HEK293 (cell line): ENCODE measurements around the gene GHITM.
A peak's percentile ranks its signal among the peaks of the same experiment; 100 is the strongest.

Source experiments
- GLIS1 ChIP-seq: fragments of 450-650 bp; formaldehyde crosslinking; IDR thresholded peaks from 2 replicates; pipeline ENCODE4 v1.5.1; 2016; ENCODE audit warnings: missing biosample characterization, missing genetic modification characterization
- IKZF3 ChIP-seq: fragments of 450-650 bp; IDR thresholded peaks from 2 replicates; pipeline ENCODE4 v1.5.0; 2018; ENCODE audit warnings: missing biosample characterization, mild to moderate bottlenecking, missing genetic modification characterization, moderate library complexity
- KLF10 ChIP-seq: fragments of 450-650 bp; IDR thresholded peaks from 2 replicates; pipeline ENCODE4 v1.5.1; 2018; ENCODE audit warnings: missing biosample characterization, mild to moderate bottlenecking, missing genetic modification characterization
- KLF16 ChIP-seq: fragments of 450-650 bp; formaldehyde crosslinking; IDR thresholded peaks from 2 replicates; pipeline ENCODE4 v1.5.1; 2017; ENCODE audit warnings: missing biosample characterization, missing genetic modification characterization
- MYNN ChIP-seq: fragments of 450-650 bp; formaldehyde crosslinking; IDR thresholded peaks from 2 replicates; pipeline ENCODE4 v1.5.1; 2016; ENCODE audit warnings: missing biosample characterization, missing genetic modification characterization, borderline replicate concordance
- SCRT1 ChIP-seq: fragments of 450-650 bp; formaldehyde crosslinking; IDR thresholded peaks from 2 replicates; pipeline ENCODE4 v1.5.1; 2016; ENCODE audit warnings: missing biosample characterization, missing genetic modification characterization, borderline replicate concordance
- ZBTB17 ChIP-seq: fragments of 450-650 bp; formaldehyde crosslinking; IDR thresholded peaks from 2 replicates; pipeline ENCODE4 v1.5.1; 2016; ENCODE audit warnings: missing biosample characterization, missing genetic modification characterization
- ZBTB21 ChIP-seq: fragments of 450-650 bp; formaldehyde crosslinking; IDR thresholded peaks from 2 replicates; pipeline ENCODE4 v1.5.1; 2017; ENCODE audit warnings: missing biosample characterization, missing genetic modification characterization
- ZBTB26 ChIP-seq: fragments of 450-650 bp; formaldehyde crosslinking; optimal IDR thresholded peaks from 2 replicates; pipeline ENCODE3; 2016; ENCODE audit warnings: missing biosample characterization, mild to moderate bottlenecking, missing genetic modification characterization
- ZEB2 ChIP-seq: fragments of 450-650 bp; formaldehyde crosslinking; IDR thresholded peaks from 2 replicates; pipeline ENCODE4 v1.5.1; 2016; ENCODE audit warnings: missing biosample characterization, missing genetic modification characterization
- ZIC2 ChIP-seq: fragments of 450-650 bp; formaldehyde crosslinking; IDR thresholded peaks from 2 replicates; pipeline ENCODE4 v1.5.1; 2016; ENCODE audit warnings: missing biosample characterization, missing genetic modification characterization
- ZNF132 ChIP-seq: fragments of 450-650 bp; formaldehyde crosslinking; IDR thresholded peaks from 2 replicates; pipeline ENCODE4 v1.5.1; 2017; ENCODE audit warnings: missing biosample characterization, missing genetic modification characterization, borderline replicate concordance
- ZNF146 ChIP-seq: fragments of 450-650 bp; formaldehyde crosslinking; IDR thresholded peaks from 2 replicates; pipeline ENCODE4 v1.5.1; 2016; ENCODE audit warnings: missing biosample characterization, missing genetic modification characterization
- ZNF157 ChIP-seq: fragments of 450-650 bp; formaldehyde crosslinking; IDR thresholded peaks from 2 replicates; pipeline ENCODE4 v1.5.1; 2016; ENCODE audit warnings: missing biosample characterization, missing genetic modification characterization
- ZNF221 ChIP-seq: fragments of 450-650 bp; formaldehyde crosslinking; IDR thresholded peaks from 2 replicates; pipeline ENCODE4 v1.5.1; 2017; ENCODE audit warnings: missing biosample characterization, missing genetic modification characterization, borderline replicate concordance
- ZNF292 ChIP-seq: fragments of 450-650 bp; formaldehyde crosslinking; IDR thresholded peaks from 2 replicates; pipeline ENCODE4 v1.5.1; 2016; ENCODE audit warnings: low read depth, missing biosample characterization, missing genetic modification characterization, borderline replicate concordance
- ZNF354C ChIP-seq: fragments of 450-650 bp; formaldehyde crosslinking; IDR thresholded peaks from 2 replicates; pipeline ENCODE4 v1.5.1; 2016; ENCODE audit warnings: missing biosample characterization, missing genetic modification characterization, low read depth, borderline replicate concordance
- ZNF433 ChIP-seq: fragments of 450-650 bp; formaldehyde crosslinking; IDR thresholded peaks from 2 replicates; pipeline ENCODE4 v1.5.1; 2016; ENCODE audit warnings: missing biosample characterization, missing genetic modification characterization, low read depth
- ZNF518A ChIP-seq: fragments of 450-650 bp; formaldehyde crosslinking; conservative IDR thresholded peaks from 2 replicates; pipeline ENCODE4 v1.5.1; 2016; ENCODE audit warnings: low read depth, missing biosample characterization, missing genetic modification characterization
- ZNF521 ChIP-seq: fragments of 450-650 bp; formaldehyde crosslinking; IDR thresholded peaks from 2 replicates; pipeline ENCODE4 v1.5.1; 2017; ENCODE audit warnings: missing biosample characterization, mild to moderate bottlenecking, missing genetic modification characterization
- ZNF571 ChIP-seq: fragments of 450-650 bp; formaldehyde crosslinking; IDR thresholded peaks from 2 replicates; pipeline ENCODE4 v1.5.0; 2017; ENCODE audit warnings: missing biosample characterization, missing genetic modification characterization
- ZNF600 ChIP-seq: fragments of 450-650 bp; formaldehyde crosslinking; IDR thresholded peaks from 2 replicates; pipeline ENCODE4 v1.5.1; 2016; ENCODE audit warnings: missing biosample characterization, missing genetic modification characterization
- ZNF776 ChIP-seq: fragments of 450-650 bp; formaldehyde crosslinking; IDR thresholded peaks from 2 replicates; pipeline ENCODE4 v1.5.0; 2017; ENCODE audit warnings: missing biosample characterization, missing genetic modification characterization, borderline replicate concordance
- ZNF830 ChIP-seq: fragments of 450-650 bp; IDR thresholded peaks from 2 replicates; pipeline ENCODE4 v1.5.0; 2018; ENCODE audit warnings: missing biosample characterization, missing genetic modification characterization, low read depth, mild to moderate bottlenecking, moderate library complexity
- TF ChIP-seq, protein P1 (sequence below): fragments of 450-650 bp; formaldehyde crosslinking; IDR thresholded peaks from 2 replicates; pipeline ENCODE4 v1.5.1; 2016; ENCODE audit warnings: missing biosample characterization, missing genetic modification characterization
- TF ChIP-seq, protein P2 (sequence below): fragments of 450-650 bp; formaldehyde crosslinking; IDR thresholded peaks from 2 replicates; pipeline ENCODE4 v1.5.1; 2016; ENCODE audit warnings: missing biosample characterization, missing genetic modification characterization
- TF ChIP-seq, protein P3 (sequence below): fragments of 450-650 bp; formaldehyde crosslinking; IDR thresholded peaks from 2 replicates; pipeline ENCODE4 v1.5.1; 2016; ENCODE audit warnings: missing biosample characterization, missing genetic modification characterization, low read depth

GHITM gene

DNA sequence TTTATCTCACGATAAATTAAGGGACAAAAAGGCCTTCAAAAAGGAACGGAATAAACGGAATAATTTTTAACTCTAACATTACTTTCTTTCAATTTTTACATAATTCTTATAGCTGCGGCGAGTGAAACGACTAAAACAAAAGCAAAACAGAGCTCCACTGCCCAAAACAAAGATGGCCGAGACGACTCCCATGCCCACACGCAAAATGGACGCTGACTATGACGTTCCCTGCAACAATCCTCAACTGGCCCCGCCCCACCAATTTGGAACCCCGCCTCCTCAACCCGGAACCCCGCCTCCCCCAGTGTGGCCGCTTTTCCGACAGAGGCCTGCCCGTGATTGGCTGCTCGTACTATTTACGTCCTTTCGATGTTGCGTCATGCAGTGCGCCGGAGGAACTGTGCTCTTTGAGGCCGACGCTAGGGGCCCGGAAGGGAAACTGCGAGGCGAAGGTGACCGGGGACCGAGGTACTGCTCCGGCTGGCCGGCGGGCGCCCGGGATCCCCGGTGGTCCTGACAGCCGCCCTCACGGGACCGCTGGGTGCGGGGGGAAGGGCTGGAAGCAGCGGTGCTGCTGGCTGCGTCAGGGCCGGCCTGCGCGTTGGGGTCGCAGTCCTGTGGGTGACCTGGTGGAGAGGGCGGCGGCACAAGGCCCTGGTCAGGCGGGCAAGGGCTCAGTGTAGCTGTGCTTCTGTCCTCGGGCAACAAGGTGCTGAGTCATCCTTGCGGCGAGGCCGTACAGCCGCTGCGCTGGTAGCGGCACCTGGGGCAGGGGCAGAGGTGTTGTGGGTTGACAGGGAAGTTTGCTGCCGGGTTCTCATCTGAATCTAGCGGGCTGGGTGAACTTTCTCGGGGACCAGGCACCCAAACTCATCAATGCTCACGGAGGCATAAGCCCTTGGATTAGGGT, at the start of gene GHITM (continued):
- peak; percentile 82 for TF ChIP-seq ZNF518A
- TF ChIP-seq MYNN: no peak
- TF ChIP-seq ZNF354C (tag by site-specific recombination): no peak
- no peak for TF ChIP-seq ZNF292 (tag by site-specific recombination)
- peak; percentile 57 for TF ChIP-seq KLF16 (tag by site-specific recombination)
- no peak for TF ChIP-seq ZNF776
- 0 out of 2 replicates have a peak, but pooled peaks have one; percentile 50 for TF ChIP-seq KLF10
- no peak for TF ChIP-seq ZNF433
- TF ChIP-seq ZNF571 (tag by site-specific recombination): no peak
- TF ChIP-seq ZBTB26 (tag by site-specific recombination): peak; percentile 27
- TF ChIP-seq ZNF600 (tag by site-specific recombination): peak; percentile 35; the same call in 1 of the 2 replicates
- TF ChIP-seq SCRT1 (tag by site-specific recombination): no peak
- TF ChIP-seq ZNF830 (tag by site-specific recombination): no peak
- no peak for TF ChIP-seq ZNF157 (tag by site-specific recombination)
- TF ChIP-seq ZNF132 (tag by site-specific recombination): no peak
- no peak for TF ChIP-seq IKZF3 (tag by site-specific recombination)
- peak; percentile 20; the same call in 1 of the 2 replicates for TF ChIP-seq ZIC2 (tag by site-specific recombination)
- TF ChIP-seq, protein P1, sequence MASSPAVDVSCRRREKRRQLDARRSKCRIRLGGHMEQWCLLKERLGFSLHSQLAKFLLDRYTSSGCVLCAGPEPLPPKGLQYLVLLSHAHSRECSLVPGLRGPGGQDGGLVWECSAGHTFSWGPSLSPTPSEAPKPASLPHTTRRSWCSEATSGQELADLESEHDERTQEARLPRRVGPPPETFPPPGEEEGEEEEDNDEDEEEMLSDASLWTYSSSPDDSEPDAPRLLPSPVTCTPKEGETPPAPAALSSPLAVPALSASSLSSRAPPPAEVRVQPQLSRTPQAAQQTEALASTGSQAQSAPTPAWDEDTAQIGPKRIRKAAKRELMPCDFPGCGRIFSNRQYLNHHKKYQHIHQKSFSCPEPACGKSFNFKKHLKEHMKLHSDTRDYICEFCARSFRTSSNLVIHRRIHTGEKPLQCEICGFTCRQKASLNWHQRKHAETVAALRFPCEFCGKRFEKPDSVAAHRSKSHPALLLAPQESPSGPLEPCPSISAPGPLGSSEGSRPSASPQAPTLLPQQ (tag by site-specific recombination): peak; percentile 69
- TF ChIP-seq, protein P2, sequence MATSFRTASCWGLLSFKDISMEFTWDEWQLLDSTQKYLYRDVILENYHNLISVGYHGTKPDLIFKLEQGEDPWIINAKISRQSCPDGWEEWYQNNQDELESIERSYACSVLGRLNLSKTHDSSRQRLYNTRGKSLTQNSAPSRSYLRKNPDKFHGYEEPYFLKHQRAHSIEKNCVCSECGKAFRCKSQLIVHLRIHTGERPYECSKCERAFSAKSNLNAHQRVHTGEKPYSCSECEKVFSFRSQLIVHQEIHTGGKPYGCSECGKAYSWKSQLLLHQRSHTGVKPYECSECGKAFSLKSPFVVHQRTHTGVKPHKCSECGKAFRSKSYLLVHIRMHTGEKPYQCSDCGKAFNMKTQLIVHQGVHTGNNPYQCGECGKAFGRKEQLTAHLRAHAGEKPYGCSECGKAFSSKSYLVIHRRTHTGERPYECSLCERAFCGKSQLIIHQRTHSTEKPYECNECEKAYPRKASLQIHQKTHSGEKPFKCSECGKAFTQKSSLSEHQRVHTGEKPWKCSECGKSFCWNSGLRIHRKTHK: no peak
- no peak for TF ChIP-seq ZNF146 (tag by site-specific recombination)
- TF ChIP-seq ZNF221 (tag by site-specific recombination): no peak
- TF ChIP-seq ZBTB17 (tag by site-specific recombination): peak; percentile 63
- TF ChIP-seq GLIS1: no peak
- no peak; the same call in 1 of the 2 replicates for TF ChIP-seq ZEB2 (tag by site-specific recombination)
- peak; percentile 98 for TF ChIP-seq ZBTB21 (tag by site-specific recombination)
- TF ChIP-seq ZNF521 (tag by site-specific recombination): no peak
- TF ChIP-seq, protein P3, sequence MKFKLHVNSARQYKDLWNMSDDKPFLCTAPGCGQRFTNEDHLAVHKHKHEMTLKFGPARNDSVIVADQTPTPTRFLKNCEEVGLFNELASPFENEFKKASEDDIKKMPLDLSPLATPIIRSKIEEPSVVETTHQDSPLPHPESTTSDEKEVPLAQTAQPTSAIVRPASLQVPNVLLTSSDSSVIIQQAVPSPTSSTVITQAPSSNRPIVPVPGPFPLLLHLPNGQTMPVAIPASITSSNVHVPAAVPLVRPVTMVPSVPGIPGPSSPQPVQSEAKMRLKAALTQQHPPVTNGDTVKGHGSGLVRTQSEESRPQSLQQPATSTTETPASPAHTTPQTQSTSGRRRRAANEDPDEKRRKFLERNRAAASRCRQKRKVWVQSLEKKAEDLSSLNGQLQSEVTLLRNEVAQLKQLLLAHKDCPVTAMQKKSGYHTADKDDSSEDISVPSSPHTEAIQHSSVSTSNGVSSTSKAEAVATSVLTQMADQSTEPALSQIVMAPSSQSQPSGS (tag by site-specific recombination): peak; percentile 88
